Stomach (tissue), 4 donors: ENCODE data around the gene DMRT1.

ENCODE experiments used
- EP300 ChIP-seq: sonication (generic); formaldehyde crosslinking; IDR thresholded peaks from one replicate; pipeline ENCODE4 v1.6.1; 2017; ENCODE audit warnings: antibody characterized with exemption
- POLR2A ChIP-seq, 4 donors: fragments of 450-650 bp; IDR thresholded peaks; one replicate each; pipeline ENCODE4 v1.6.1; 2016; ENCODE audit warnings: antibody characterized with exemption in 4 of 4, control low read depth in 2 of 4, mild to moderate bottlenecking in 1 of 4, moderate library complexity in 1 of 4
- POLR2AphosphoS5 ChIP-seq, 3 donors: sonication (generic); formaldehyde crosslinking; IDR thresholded peaks; one replicate each; pipeline ENCODE4 v1.6.1; 2016; ENCODE audit warnings: antibody characterized with exemption in 3 of 3
- TF ChIP-seq, protein P1 (sequence below), 7 experiments: fragments of 450-650 bp in 4 of 7; fragments of 200-600 bp in 3 of 7; sonication (generic) in 3 of 7; IDR thresholded peaks; one replicate each; pipeline ENCODE4 v1.5.1; 2016 to 2019; ENCODE audit warnings: antibody characterized with exemption in 7 of 7, control low read depth in 2 of 7, mild to moderate bottlenecking in 1 of 7

DNA sequence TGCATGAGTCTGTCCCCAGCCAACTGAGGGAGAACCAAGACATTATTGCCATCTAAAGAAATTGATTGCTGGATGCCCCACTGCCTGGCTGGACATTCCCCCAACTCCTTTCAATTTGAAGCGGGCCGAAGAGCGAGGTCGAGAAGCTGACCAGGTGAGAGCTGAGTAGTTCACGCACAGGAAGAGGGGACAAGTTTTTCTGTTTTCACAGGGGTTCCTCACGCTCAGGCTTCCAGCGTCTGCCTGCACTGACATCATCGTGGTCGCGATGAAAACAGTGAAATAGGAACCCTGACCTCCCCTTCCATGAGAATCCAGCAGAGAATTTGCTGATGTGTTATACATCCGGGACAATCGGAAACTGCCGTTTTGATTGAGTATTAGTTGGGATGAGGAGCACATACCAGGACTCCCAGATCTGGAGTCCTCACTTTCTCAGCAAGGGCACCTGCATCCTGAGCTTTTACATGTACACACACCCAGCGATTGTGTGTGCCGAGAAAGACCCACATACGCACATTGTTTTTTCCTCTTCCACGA, 131.9 kb downstream of the DMRT1 start:
- TF ChIP-seq POLR2A (IDR thresholded peaks at IDR 0.05) (no peak), EP300 (no peak), POLR2AphosphoS5 (IDR thresholded peaks at IDR 0.05) (no peak)
- TF ChIP-seq, protein P1, sequence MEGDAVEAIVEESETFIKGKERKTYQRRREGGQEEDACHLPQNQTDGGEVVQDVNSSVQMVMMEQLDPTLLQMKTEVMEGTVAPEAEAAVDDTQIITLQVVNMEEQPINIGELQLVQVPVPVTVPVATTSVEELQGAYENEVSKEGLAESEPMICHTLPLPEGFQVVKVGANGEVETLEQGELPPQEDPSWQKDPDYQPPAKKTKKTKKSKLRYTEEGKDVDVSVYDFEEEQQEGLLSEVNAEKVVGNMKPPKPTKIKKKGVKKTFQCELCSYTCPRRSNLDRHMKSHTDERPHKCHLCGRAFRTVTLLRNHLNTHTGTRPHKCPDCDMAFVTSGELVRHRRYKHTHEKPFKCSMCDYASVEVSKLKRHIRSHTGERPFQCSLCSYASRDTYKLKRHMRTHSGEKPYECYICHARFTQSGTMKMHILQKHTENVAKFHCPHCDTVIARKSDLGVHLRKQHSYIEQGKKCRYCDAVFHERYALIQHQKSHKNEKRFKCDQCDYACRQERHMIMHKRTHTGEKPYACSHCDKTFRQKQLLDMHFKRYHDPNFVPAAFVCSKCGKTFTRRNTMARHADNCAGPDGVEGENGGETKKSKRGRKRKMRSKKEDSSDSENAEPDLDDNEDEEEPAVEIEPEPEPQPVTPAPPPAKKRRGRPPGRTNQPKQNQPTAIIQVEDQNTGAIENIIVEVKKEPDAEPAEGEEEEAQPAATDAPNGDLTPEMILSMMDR (IDR thresholded peaks at IDR 0.05), result no peak
